Activated T-helper 1 cell treated with anti-CD3 and anti-CD28 coated beads, Interleukin-12 subunit alpha, Interleukin-12 subunit beta, Interleukin-2, Interleukin-4 antibody, amounts not matched to agents 30 ng/mL and 10 ng/mL and 1 ng/mL, durations not matched to agents 14 hours and 24 hours and 36 hours (primary cell): Measurements from ENCODE around the gene C9orf43. TPM values are rescaled to one million over a fixed set of nuclear protein-coding genes. Genes with fewer than 3 reads are reported as not detected.
"Not testable (repeated sequence)": the region's sequence is repeated elsewhere in the genome, so short reads cannot be mapped to it uniquely, and the experiment has no call there.

ENCODE experiments used
- DNase-seq: peaks from one replicate; pipeline ENCODE4 v3.0.0; 2021; ENCODE audit warnings: low spot score
- H3K27ac Mint-ChIP-seq: one replicate; pipeline ENCODE4 v1.8.0; 2021; ENCODE audit warnings: mild to moderate bottlenecking, mixed read lengths
- H3K27me3 Mint-ChIP-seq: one replicate; pipeline ENCODE4 v1.8.0; 2022; ENCODE audit warnings: mild to moderate bottlenecking, moderate library complexity, mixed read lengths; ENCODE audit not compliant: insufficient read depth
- H3K36me3 Mint-ChIP-seq: one replicate; pipeline ENCODE4 v1.8.0; 2021; ENCODE audit warnings: low read depth, mixed read lengths
- H3K4me1 Mint-ChIP-seq: one replicate; pipeline ENCODE4 v1.8.0; 2021; ENCODE audit warnings: low read depth, mixed read lengths
- H3K4me3 Mint-ChIP-seq: one replicate; pipeline ENCODE4 v1.8.0; 2021; ENCODE audit warnings: mild to moderate bottlenecking, moderate library complexity, mixed read lengths
- H3K9me3 Mint-ChIP-seq: one replicate; pipeline ENCODE4 v1.8.0; 2021; ENCODE audit warnings: mixed read lengths
- intact Hi-C: fragments of 100-400 bp; cut with micrococcal nuclease; formaldehyde crosslinking; loops from one replicate; pipeline ENCODE4 v1.15.1; 2024
- total RNA-seq: library from RNA; stranded (reverse); gene quantifications from 2 replicates; pipeline ENCODE4 v1.2.3, GENCODE V29; 2022

C9orf43 gene
- total RNA-seq, 1 donor from 2014 or later: 0.62 TPM

- intact Hi-C loops: loop anchor here (1.0 to 2.0 kb wide), 3 partner anchors 67 to 154 kb away; partner anchors contain the start of genes CDC26, FKBP15, PRPF4 and SLC31A1
- H3K27ac Mint-ChIP-seq: peak overlapping the region; percentile 71
- H3K4me1 Mint-ChIP-seq: peaks cover 11% of the 10 kb centered on the region
- peaks cover 11% of the 10 kb centered on the region for H3K36me3 Mint-ChIP-seq
- DNase-seq: no peak
- peak overlapping the region; percentile 83 for H3K4me3 Mint-ChIP-seq
- no peaks in the 10 kb centered on the region for H3K9me3 Mint-ChIP-seq
- H3K27me3 Mint-ChIP-seq: no peaks in the 10 kb centered on the region
These were observed 35.2 kb upstream of the C9orf43 start for GRCh38 chr9:113375057-113376023.

- Mint-ChIP-seq H3K27me3 (no peaks in the 10 kb centered on the region), H3K36me3 (peaks cover 10% of the 10 kb centered on the region), H3K27ac (peak within 1 kb of the TSS; percentile 71), H3K4me1 (peaks cover 18% of the 10 kb centered on the region), H3K4me3 (peak within 1 kb of the TSS; percentile 83), H3K9me3 (no peaks in the 10 kb centered on the region)
- peak; percentile 78 for DNase-seq
- intact Hi-C loops: loop anchor here (1.0 to 2.0 kb wide), 7 partner anchors 24 to 156 kb away; partner anchors contain the start of genes ALAD, C9orf43, CDC26 and FKBP15
These were observed 33.6 kb upstream of the C9orf43 start, which contains the start of gene HDHD3 for GRCh38 chr9:113376634-113377567. HDHD3 (minus strand) TSS chr9:113376986; CDS start chr9:113374354, 2,632 bp downstream.

GRCh38 chr9:113379094-113379828, 31.3 kb upstream of the C9orf43 start:
- H3K36me3 Mint-ChIP-seq, H3K4me3 Mint-ChIP-seq, H3K9me3 Mint-ChIP-seq, H3K27me3 Mint-ChIP-seq, intact Hi-C loops, DNase-seq: not testable (repeated sequence)
- Mint-ChIP-seq H3K27ac (peak overlapping the region; percentile 12), H3K4me1 (peaks cover 18% of the 10 kb centered on the region)

- DNase-seq, H3K36me3 Mint-ChIP-seq, H3K27me3 Mint-ChIP-seq, H3K27ac Mint-ChIP-seq, H3K9me3 Mint-ChIP-seq, intact Hi-C loops, H3K4me3 Mint-ChIP-seq: not testable (repeated sequence)
- H3K4me1 Mint-ChIP-seq: peaks cover 17% of the 10 kb centered on the region
These were observed 30.7 kb upstream of the C9orf43 start for GRCh38 chr9:113379829-113380210.

GRCh38 chr9:113380869-113381378, 29.6 kb upstream of the C9orf43 start:
- Mint-ChIP-seq H3K4me3 (no peak overlapping the region), H3K36me3 (no peaks in the 10 kb centered on the region), H3K4me1 (peaks cover 6% of the 10 kb centered on the region), H3K9me3 (no peaks in the 10 kb centered on the region), H3K27ac (no peak overlapping the region), H3K27me3 (no peaks in the 10 kb centered on the region)
- intact Hi-C loops: no loop called here
- no peak for DNase-seq

GRCh38 chr9:113381441-113381840, 29.1 kb upstream of the C9orf43 start:
- H3K4me3 Mint-ChIP-seq, intact Hi-C loops, H3K36me3 Mint-ChIP-seq, H3K4me1 Mint-ChIP-seq, H3K27me3 Mint-ChIP-seq, H3K9me3 Mint-ChIP-seq, DNase-seq: not testable (repeated sequence)
- peak overlapping the region; percentile 40 for H3K27ac Mint-ChIP-seq

- DNase-seq: no peak
- no peaks in the 10 kb centered on the region for H3K27me3 Mint-ChIP-seq
- H3K4me3 Mint-ChIP-seq: no peak overlapping the region
- intact Hi-C loops: no loop called here
- no peaks in the 10 kb centered on the region for H3K9me3 Mint-ChIP-seq
- no peak overlapping the region for H3K27ac Mint-ChIP-seq
- peaks cover 2% of the 10 kb centered on the region for H3K36me3 Mint-ChIP-seq
- H3K4me1 Mint-ChIP-seq: peaks cover 6% of the 10 kb centered on the region
These were observed 28.6 kb upstream of the C9orf43 start for GRCh38 chr9:113381909-113382411.

GRCh38 chr9:113386571-113387393, 23.8 kb upstream of the C9orf43 start:
- intact Hi-C loops: no loop called here
- H3K4me1 Mint-ChIP-seq: no peaks in the 10 kb centered on the region
- peaks cover 11% of the 10 kb centered on the region for H3K36me3 Mint-ChIP-seq
- no peaks in the 10 kb centered on the region for H3K9me3 Mint-ChIP-seq
- DNase-seq: no peak
- H3K4me3 Mint-ChIP-seq: no peak overlapping the region
- H3K27ac Mint-ChIP-seq: no peak overlapping the region
- H3K27me3 Mint-ChIP-seq: no peaks in the 10 kb centered on the region

GRCh38 chr9:113387560-113388230, 22.9 kb upstream of the C9orf43 start:
- intact Hi-C loops: no loop called here
- no peak overlapping the region for H3K4me3 Mint-ChIP-seq
- no peak overlapping the region for H3K27ac Mint-ChIP-seq
- no peaks in the 10 kb centered on the region for H3K27me3 Mint-ChIP-seq
- no peaks in the 10 kb centered on the region for H3K9me3 Mint-ChIP-seq
- peaks cover 12% of the 10 kb centered on the region for H3K36me3 Mint-ChIP-seq
- no peaks in the 10 kb centered on the region for H3K4me1 Mint-ChIP-seq
- DNase-seq: no peak

- no peak overlapping the region for H3K4me3 Mint-ChIP-seq
These were observed 21.7 kb upstream of the C9orf43 start for GRCh38 chr9:113388833-113389232.

GRCh38 chr9:113389451-113389850, 21.1 kb upstream of the C9orf43 start:
- Mint-ChIP-seq H3K36me3 (peaks cover 12% of the 10 kb centered on the region), H3K9me3 (no peaks in the 10 kb centered on the region), H3K4me3 (no peak overlapping the region), H3K27ac (no peak overlapping the region), H3K4me1 (no peaks in the 10 kb centered on the region), H3K27me3 (no peaks in the 10 kb centered on the region)
- DNase-seq: no peak
- intact Hi-C loops: no loop called here

More at GRCh38 chr9:113388833-113389232, 21.7 kb upstream of the C9orf43 start:
- Mint-ChIP-seq H3K27me3 (no peaks in the 10 kb centered on the region), H3K9me3 (no peaks in the 10 kb centered on the region), H3K4me1 (no peaks in the 10 kb centered on the region), H3K36me3 (peaks cover 12% of the 10 kb centered on the region), H3K27ac (no peak overlapping the region)
- intact Hi-C loops: no loop called here
- DNase-seq: no peak
